K562 (cell line): ENCODE measurements around the gene CHAC1. TPM values are rescaled to one million over a fixed set of nuclear protein-coding genes. Genes with fewer than 3 reads are reported as not detected.

Source experiments
- BCOR ChIP-seq: fragments of 450-650 bp; IDR thresholded peaks from 2 replicates; pipeline ENCODE4 v1.6.1; 2016
- CEBPB ChIP-seq: fragments of 450-650 bp; IDR thresholded peaks from 2 replicates; pipeline ENCODE4 v1.6.1; 2016; ENCODE audit warnings: missing genetic modification characterization, missing compliant biosample characterization
- HCFC1 ChIP-seq: IDR thresholded peaks from 2 replicates; pipeline ENCODE4 v1.6.1; 2012; ENCODE audit warnings: low read depth, low read length, improper control_type of control experiment
- HNRNPL ChIP-seq: fragments of 200-400 bp; formaldehyde crosslinking; IDR thresholded peaks from 2 replicates; pipeline ENCODE4 v1.6.1; 2017; ENCODE audit warnings: low read depth, mild to moderate bottlenecking, low read length
- JUNB ChIP-seq: fragments of 450-650 bp; formaldehyde crosslinking; conservative IDR thresholded peaks from 2 replicates; pipeline ENCODE4 v1.4.0; 2020; ENCODE audit warnings: mild to moderate bottlenecking
- MCM7 ChIP-seq, 2 experiments: fragments of 450-650 bp; IDR thresholded peaks; 2 replicates each; pipeline ENCODE4 v1.6.1; 2016 to 2018
- MYC ChIP-seq, 2 experiments: fragments of 250-450 bp in 1 of 2; sonication (Bioruptor Pico) in 1 of 2; IDR thresholded peaks; 2 replicates each; pipeline versions ENCODE4 v1.5.1 to v1.6.1; 2012 to 2021; ENCODE audit warnings: low read depth in 2 of 2, borderline replicate concordance in 1 of 2, improper control_type of control experiment in 1 of 2, low read length in 1 of 2, mild to moderate bottlenecking in 1 of 2, moderate library complexity in 1 of 2
- SMARCA4 ChIP-seq: fragments of 450-650 bp; IDR thresholded peaks from 2 replicates; pipeline ENCODE4 v1.6.1; 2016
- SNRNP70 ChIP-seq: fragments of 200-400 bp; formaldehyde crosslinking; optimal IDR thresholded peaks from 2 replicates; pipeline ENCODE3; 2017; ENCODE audit warnings: low read depth, low read length
- SREBF1 ChIP-seq: fragments of 150-350 bp; IDR thresholded peaks from 2 replicates; pipeline ENCODE4 v1.6.1; 2014; ENCODE audit warnings: antibody characterized with exemption, low read depth, low read length, borderline replicate concordance
- TCF7 ChIP-seq: sonication (generic); IDR thresholded peaks from 2 replicates; pipeline ENCODE4 v1.6.1; 2016; ENCODE audit warnings: antibody characterized with exemption, borderline replicate concordance
- TRIM28 ChIP-seq: fragments of 450-650 bp; IDR thresholded peaks from 2 replicates; pipeline ENCODE4 v1.6.1; 2017
- ZC3H8 ChIP-seq: fragments of 450-650 bp; IDR thresholded peaks from 2 replicates; pipeline ENCODE4 v1.6.1; 2017
- ZNF184 ChIP-seq: sonication (generic); formaldehyde crosslinking; IDR thresholded peaks from 2 replicates; pipeline ENCODE4 v1.5.0; 2020; ENCODE audit warnings: missing genetic modification reagents
- polyA plus RNA-seq, 8 experiments: library from polyadenylated mRNA; depleted of rRNA in 4 of 8; stranded (reverse) in 5 of 8; unstranded in 3 of 8; fragments of >200 nt; fragmentation: Nextera tagmentation in 2 of 8; fragmentation: Illumina TruSeq in 1 of 8; extraction: Ambion mirVana in 2 of 8; extraction: Trizol in 1 of 8; gene quantifications; 2 replicates each; pipeline versions ENCODE4 v1.2.1 to v1.2.3, GENCODE V29; 2011 to 2014; ENCODE audit warnings: inconsistent platforms in 1 of 8, missing spikeins in 1 of 8
- total RNA-seq, 7 experiments: library from RNA; depleted of rRNA in 6 of 7; stranded (reverse); fragments of >200 nt in 6 of 7; fragmentation: Illumina TruSeq in 2 of 7; extraction: Trizol in 2 of 7; gene quantifications; 2 replicates each; pipeline versions ENCODE4 v1.2.1 to v1.2.3, GENCODE V29; 2011 to 2021; ENCODE audit warnings: low replicate concordance in 1 of 7
- TF ChIP-seq, protein P1 (sequence below): fragments of 250-450 bp; sonication (Bioruptor Pico); IDR thresholded peaks from 2 replicates; pipeline ENCODE4 v1.5.0; 2020; ENCODE audit warnings: mild to moderate bottlenecking, borderline replicate concordance
- TF ChIP-seq, protein P2 (sequence below): fragments of 250-450 bp; sonication (Bioruptor Pico); IDR thresholded peaks from 2 replicates; pipeline ENCODE4 v1.4.0; 2020
- TF ChIP-seq, protein P3 (sequence below), 3 experiments: fragments of 200-800 bp in 1 of 3; sonication (Bioruptor generic) in 1 of 3; sonication (generic) in 1 of 3; formaldehyde crosslinking in 1 of 3; IDR thresholded peaks; 2 replicates each; pipeline versions ENCODE4 v1.6.1 to v1.8.0; 2016 to 2022; ENCODE audit warnings: mild to moderate bottlenecking in 2 of 3, missing compliant biosample characterization in 2 of 3, missing genetic modification characterization in 2 of 3, missing genetic modification reagents in 1 of 3
- TF ChIP-seq, protein P4 (sequence below): fragments of 450-650 bp; IDR thresholded peaks from 2 replicates; pipeline ENCODE4 v1.6.1; 2018; ENCODE audit warnings: mild to moderate bottlenecking, low read depth; ENCODE audit not compliant: partially characterized antibody

Gene CHAC1
- total and polyA plus RNA-seq, 9 of the 15 experiments (the other 6 are each of a cell fraction or from before 2014, with no cell fraction given): 0.47 to 39.0 (median 7.5) TPM

DNA sequence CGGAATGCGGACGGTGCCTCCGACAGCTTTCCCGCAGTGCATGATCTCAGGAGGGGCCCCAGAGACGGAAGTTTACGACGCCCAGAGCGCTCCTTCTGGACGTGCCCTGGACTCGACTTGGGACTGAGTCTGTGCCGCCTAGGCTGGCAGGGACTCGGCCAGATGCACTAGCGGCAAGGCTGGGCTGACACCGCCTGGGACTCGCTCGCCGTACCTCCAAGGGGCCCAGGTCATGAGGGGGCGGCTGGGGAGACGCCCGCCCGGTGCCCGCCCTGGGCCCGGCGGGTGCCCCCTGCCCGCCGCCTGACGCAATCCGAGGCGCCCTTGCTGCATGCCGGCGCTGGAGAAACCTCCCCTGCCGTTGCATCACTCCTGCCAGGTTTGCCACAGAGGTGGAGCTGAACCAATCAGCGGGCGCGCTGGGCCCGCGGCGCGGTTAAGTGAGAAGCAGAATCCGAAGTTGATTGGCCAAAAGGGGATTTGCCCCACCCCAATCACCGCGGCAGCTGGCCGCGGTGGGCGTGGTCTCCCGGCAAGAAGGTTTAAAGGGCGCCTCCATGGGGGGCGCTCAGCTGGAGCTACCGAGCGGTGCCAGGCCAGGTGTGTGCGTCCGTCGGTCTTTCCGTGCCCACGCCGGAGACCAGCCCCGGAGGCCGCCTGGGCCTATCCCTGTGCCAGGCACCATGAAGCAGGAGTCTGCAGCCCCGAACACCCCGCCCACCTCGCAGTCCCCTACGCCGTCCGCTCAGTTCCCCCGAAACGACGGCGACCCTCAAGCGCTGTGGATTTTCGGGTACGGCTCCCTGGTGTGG is at the start of gene CHAC1 (continued):
- TF ChIP-seq SMARCA4 (no peak), MYC (IDR thresholded peaks at IDR 0.05; ENCODE audit: low read depth, low read length) (peak; percentile 96), MYC (CRISPR knock-in tag; IDR thresholded peaks at IDR 0.05; ENCODE audit: borderline replicate concordance, low read depth) (no peak), SNRNP70 (no peak), TCF7 (no peak), TRIM28 (no peak), BCOR (no peak), MCM7 (IDR thresholded peaks at IDR 0.05) (no peak), ZNF184 (CRISPR knock-in tag) (no peak), HNRNPL (peak; percentile 90), ZC3H8 (no peak), HCFC1 (no peak), CEBPB (tag) (peak; percentile 97), SREBF1 (no peak), JUNB (CRISPR knock-in tag) (no peak)
- TF ChIP-seq, protein P1, sequence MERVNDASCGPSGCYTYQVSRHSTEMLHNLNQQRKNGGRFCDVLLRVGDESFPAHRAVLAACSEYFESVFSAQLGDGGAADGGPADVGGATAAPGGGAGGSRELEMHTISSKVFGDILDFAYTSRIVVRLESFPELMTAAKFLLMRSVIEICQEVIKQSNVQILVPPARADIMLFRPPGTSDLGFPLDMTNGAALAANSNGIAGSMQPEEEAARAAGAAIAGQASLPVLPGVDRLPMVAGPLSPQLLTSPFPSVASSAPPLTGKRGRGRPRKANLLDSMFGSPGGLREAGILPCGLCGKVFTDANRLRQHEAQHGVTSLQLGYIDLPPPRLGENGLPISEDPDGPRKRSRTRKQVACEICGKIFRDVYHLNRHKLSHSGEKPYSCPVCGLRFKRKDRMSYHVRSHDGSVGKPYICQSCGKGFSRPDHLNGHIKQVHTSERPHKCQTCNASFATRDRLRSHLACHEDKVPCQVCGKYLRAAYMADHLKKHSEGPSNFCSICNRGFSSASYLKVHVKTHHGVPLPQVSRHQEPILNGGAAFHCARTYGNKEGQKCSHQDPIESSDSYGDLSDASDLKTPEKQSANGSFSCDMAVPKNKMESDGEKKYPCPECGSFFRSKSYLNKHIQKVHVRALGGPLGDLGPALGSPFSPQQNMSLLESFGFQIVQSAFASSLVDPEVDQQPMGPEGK (CRISPR knock-in tag): no peak
- TF ChIP-seq, protein P2, sequence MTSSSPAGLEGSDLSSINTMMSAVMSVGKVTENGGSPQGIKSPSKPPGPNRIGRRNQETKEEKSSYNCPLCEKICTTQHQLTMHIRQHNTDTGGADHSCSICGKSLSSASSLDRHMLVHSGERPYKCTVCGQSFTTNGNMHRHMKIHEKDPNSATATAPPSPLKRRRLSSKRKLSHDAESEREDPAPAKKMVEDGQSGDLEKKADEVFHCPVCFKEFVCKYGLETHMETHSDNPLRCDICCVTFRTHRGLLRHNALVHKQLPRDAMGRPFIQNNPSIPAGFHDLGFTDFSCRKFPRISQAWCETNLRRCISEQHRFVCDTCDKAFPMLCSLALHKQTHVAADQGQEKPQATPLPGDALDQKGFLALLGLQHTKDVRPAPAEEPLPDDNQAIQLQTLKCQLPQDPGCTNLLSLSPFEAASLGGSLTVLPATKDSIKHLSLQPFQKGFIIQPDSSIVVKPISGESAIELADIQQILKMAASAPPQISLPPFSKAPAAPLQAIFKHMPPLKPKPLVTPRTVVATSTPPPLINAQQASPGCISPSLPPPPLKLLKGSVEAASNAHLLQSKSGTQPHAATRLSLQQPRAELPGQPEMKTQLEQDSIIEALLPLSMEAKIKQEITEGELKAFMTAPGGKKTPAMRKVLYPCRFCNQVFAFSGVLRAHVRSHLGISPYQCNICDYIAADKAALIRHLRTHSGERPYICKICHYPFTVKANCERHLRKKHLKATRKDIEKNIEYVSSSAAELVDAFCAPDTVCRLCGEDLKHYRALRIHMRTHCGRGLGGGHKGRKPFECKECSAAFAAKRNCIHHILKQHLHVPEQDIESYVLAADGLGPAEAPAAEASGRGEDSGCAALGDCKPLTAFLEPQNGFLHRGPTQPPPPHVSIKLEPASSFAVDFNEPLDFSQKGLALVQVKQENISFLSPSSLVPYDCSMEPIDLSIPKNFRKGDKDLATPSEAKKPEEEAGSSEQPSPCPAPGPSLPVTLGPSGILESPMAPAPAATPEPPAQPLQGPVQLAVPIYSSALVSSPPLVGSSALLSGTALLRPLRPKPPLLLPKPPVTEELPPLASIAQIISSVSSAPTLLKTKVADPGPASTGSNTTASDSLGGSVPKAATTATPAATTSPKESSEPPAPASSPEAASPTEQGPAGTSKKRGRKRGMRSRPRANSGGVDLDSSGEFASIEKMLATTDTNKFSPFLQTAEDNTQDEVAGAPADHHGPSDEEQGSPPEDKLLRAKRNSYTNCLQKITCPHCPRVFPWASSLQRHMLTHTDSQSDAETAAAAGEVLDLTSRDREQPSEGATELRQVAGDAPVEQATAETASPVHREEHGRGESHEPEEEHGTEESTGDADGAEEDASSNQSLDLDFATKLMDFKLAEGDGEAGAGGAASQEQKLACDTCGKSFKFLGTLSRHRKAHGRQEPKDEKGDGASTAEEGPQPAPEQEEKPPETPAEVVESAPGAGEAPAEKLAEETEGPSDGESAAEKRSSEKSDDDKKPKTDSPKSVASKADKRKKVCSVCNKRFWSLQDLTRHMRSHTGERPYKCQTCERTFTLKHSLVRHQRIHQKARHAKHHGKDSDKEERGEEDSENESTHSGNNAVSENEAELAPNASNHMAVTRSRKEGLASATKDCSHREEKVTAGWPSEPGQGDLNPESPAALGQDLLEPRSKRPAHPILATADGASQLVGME (CRISPR knock-in tag): 0 out of 2 replicates have a peak, but pooled peaks have one; percentile 40
- TF ChIP-seq, protein P3, sequence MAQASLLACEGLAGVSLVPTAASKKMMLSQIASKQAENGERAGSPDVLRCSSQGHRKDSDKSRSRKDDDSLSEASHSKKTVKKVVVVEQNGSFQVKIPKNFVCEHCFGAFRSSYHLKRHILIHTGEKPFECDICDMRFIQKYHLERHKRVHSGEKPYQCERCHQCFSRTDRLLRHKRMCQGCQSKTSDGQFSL (CRISPR knock-in tag; IDR thresholded peaks at IDR 0.05): no peak
- TF ChIP-seq, protein P3 (tag; IDR thresholded peaks at IDR 0.05): peak in 1 of 2 experiments; percentile 19; a peak in 1 of 4 replicates
- TF ChIP-seq, protein P4, sequence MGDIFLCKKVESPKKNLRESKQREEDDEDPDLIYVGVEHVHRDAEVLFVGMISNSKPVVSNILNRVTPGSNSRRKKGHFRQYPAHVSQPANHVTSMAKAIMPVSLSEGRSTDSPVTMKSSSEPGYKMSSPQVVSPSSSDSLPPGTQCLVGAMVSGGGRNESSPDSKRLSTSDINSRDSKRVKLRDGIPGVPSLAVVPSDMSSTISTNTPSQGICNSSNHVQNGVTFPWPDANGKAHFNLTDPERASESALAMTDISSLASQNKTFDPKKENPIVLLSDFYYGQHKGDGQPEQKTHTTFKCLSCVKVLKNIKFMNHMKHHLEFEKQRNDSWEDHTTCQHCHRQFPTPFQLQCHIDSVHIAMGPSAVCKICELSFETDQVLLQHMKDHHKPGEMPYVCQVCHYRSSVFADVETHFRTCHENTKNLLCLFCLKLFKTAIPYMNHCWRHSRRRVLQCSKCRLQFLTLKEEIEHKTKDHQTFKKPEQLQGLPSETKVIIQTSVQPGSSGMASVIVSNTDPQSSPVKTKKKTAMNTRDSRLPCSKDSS: no peak
